ENCODE data around the gene SLC9A3.
"Not testable (repeated sequence)": the region's sequence is repeated elsewhere in the genome, so short reads cannot be mapped to it uniquely, and the experiment has no call there.

SLC9A3 gene

DNA sequence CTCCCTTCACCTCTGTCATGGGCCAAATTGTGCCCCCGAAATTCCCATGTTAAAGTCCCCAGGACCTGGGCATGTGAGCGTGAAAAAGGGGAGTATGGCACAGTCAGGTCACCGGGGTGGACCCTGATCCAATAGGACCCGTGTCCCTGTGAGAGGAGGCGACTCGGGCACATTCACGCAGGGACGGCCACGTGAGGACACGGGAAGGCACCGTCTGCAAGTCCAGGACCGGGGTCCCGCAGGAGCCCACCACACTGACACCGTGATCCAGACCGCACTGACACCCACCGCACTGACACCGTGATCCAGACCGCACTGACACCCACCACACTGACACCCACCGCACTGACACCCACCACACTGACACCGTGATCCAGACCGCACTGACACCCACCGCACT lies 37.7 kb downstream of the SLC9A3 start:
- DNase-seq: not testable (repeated sequence)

DNA sequence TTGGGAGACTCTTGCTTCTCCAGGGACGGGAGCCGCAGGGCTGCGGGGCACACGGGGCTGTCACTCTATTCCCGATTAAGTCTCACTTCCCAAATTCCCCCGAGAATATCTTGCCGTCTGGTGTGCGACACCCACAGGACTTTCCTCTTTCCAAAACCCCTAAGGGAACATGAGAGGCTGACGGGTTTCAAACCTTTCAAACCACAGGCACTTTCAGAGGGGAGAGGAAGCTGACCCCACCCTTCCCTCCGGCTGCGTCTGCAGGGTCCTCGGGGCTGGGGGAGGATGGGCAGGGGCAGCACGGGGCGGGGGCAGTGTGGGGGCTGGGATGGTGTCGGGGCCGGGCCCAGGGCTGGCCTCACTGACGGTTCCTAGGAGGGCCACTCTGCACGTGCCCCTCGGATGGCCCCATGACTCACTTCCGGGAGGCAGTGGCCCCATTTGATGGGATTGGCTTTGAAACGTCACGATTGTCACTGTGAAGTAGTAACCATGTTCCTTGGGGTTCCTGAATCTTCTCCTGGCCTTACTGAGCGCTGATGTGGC lies 38.2 kb downstream of the SLC9A3 start:
- DNase-seq: no peak

DNA sequence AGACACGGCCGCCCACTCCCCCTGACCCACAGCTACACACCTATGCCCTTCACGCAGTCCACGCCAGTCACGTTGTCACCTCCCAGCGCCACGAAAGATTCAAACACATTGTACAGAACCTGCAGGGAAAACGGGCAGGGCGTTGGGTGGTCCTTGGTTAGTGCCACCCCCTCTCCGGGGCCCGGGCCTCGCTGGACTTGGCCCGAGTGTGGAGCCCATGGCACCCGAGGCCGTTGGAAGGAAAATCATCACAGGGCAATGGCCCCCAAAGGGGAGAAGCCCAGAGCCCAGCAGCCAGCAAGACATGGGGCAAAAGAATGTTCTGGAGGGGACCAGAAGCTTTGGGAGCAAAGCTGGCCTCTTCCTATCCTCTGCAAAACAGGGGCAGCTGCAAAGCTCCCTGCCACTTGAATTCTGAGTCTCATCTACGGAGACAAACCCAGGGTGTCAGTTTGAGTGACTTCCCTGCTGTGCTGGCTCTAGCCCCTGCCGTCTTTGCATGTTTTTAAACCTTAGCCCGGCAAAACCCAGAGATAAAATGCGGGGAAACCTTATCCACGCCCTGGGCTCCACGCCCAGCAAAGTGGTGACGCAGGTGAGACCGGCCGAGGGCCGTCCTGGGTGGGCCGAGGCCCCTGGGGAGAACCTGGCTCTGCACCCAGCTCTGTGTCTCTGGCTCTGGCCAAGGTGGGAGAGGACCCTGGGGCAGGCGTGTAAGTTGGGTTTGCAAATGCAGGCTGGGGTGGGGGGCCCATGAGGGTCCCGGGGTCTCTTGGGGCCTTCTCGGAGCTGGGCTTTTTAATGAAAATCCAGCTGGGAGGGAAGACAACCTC lies 38.9 kb downstream of the SLC9A3 start:
- no peak for DNase-seq

DNA sequence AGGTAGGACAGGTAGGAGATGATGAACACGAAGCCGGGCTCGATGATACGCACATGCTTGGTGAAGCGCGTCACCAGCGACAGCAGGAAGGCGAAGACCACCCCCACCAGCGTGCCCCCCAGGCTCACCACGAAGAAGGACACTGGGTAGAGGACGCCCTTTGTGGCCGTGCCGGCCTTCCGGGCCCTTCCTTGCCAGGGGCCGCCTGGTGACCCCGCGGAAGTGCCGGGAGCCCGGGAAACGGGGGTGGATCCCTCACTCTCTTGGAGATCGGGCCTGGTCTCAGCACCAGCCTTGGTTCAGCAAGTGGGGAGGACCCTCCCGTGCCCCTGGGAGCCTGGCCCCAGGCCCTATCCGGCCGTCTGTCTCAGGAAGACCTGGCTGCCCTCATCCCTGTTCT lies 39.7 kb downstream of the SLC9A3 start:
- no peak for DNase-seq

DNA sequence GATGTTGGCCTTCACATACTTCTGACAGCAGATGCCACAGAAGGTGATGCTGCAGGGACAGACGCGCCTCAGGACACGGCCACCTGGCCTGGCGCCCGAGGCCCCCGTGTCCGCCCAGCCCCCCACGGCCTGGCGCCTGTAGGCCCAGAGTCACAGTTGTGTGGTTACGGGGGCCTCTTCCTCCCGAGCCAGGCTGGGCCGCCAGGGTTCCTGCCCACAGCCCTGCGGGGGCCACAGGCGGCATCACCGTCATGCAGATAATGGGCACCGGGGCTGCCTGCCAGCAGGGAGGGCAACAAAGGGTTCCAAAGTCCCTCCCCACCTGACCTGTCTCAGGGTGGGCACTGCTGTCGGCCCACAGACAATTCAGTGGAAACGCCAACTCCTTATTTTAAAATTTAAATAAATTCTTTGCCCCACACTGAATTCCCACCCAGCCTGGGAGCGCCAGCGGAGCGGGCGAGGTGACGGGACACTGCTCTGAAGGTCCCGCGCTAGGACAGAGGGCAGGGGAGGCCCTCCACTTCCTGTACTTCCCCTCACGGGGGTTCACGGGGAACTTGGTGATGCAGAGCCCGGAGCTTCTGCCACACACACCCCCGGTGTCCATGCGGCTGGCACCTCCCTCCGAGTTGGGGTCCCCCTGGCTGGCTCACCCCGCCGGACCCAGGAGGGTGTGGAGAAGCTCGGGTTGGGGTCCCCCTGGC lies 40.7 kb downstream of the SLC9A3 start:
- no peak for DNase-seq

DNA sequence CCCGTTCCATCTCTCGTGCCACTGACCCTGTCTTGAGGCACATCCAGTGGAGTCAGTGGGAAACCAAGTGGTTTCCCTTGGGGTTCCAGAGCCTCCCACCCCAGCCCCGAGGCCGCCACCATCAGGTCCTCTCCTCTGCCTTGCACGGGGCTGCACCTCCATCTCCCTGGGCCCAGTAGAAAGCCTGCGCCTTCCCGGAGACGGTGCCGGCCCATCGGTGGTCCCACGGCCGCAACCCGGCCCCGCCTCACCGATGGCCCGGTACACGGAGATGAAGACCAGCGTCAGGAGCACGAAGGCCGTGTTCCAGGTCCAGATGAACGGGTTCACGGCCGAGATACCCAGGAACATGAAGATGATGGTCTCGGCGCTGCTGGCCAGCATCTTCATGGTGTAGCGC lies 41.2 kb downstream of the SLC9A3 start:
- DNase-seq: no peak

DNA sequence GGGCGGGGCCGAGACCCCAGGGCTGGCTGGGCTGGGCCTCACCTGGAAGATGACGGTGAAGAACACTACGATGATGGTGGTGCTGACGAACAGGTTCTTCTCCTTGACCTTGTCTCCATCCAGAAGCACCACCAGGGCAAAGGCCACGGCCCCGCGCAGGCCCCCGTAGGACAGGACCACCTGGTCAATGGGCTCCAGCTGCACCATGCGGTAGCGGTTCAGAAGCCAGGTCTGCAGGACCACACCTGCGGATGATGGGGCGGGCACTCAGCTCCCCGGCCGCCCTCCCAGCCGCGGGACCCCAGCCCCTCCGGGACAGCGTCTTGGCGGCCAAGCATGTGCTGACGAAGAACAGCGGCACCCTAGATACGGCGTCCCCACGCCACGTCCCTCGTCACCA lies 41.7 kb downstream of the SLC9A3 start:
- no peak for DNase-seq

DNA sequence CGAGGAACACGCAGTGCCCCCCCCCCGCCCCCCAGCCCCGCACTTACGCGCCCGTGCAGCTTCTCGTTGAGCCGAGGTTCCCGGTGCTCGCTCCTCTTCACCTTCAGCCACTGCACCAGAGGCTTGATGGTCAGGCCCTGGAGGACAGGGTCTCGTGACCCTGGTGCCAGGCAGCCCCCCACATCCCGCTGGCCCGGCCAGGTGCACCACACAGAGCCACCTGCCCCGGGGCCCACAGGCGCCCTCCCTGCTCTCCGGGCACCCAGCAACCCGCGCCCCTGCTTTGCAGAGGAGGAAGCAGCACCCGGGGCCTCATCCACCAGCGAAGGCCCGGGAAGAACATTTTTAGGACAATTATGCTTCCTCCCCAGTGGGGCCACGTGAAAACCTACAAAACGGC lies 42.2 kb downstream of the SLC9A3 start:
- DNase-seq: no peak

DNA sequence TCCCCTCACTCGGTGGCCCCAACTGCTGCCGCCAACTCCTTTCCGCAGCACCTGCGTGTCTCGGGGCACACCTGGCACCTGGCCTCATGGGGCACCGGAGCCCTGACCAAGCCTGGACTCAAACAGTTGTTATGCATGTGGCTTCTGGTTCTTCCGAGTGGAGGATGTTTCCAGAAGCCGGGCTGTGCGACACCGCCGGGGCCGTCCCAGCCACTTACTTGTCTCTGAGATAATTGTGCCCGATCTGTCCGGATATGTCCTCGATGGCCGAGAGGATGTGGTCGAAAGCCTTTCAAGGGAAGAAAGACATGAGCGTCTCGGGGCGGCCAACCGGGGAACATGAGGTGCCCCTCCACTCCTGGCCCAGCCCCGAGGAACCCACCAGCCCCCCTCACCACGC lies 42.9 kb downstream of the SLC9A3 start:
- no peak for DNase-seq

DNA sequence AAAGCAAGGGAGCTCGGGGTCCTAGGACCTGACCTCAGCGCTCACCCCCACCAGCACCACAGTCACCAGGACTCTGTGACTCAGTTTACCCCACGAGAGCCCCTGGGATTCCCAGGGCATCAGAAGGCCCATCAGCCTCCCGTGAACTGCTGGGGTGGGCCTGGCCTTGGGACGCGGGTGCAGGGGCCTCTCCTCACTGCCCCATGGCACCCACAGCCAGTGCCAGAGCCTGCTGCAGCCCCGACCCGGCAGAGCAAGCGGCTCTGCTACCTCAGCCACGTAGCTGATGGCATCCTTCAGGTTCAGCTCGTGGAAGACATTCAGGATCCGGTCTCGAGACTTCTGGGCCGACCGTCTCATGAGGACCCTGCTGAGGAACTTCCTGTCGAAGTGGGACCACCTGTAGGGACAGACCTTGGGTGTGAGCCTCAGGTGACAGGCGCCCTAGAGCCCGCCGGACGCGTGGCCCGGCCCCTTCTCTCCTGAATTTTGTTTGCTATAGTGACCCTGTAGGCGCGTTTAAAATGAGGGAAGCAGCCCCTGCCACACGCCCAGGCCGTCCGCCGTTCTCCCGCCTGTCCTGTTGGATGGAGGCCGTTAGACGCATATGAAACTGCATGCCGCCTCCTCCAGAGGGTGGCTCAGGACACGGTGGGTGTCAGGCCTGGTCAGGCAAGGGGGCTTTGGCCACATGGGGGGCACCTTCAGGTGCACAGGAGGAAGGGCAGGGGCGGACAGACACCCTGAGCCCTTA lies 44.5 kb downstream of the SLC9A3 start:
- DNase-seq: no peak

DNA sequence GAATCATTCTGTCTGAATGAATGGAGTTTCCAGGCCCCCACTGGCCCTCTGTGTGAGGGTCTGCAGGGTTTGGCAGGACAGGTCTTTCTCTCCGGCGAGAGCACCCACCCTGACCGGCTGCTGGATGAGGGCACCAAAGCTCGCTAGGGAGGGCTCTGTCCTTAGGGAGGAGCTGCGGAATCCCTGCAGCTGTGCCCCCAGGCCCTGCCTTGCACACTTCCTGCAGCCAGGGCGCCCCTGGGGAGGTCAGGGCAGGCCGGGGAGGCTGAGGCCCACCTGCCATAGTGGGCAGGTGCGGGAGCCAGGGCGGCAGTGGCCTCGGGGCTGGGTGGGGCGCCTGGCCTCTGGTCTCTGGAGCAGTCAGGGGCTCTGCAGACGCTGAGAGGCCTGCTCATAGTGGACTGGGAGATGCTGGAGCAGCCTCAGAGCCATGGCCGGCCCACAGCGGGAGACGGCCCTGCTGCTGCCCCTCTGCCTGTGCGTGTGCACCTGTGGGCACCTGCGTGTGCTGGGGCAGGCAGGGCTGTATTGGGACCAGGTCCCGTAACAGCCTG lies 45.2 kb downstream of the SLC9A3 start:
- DNase-seq: no peak

DNA sequence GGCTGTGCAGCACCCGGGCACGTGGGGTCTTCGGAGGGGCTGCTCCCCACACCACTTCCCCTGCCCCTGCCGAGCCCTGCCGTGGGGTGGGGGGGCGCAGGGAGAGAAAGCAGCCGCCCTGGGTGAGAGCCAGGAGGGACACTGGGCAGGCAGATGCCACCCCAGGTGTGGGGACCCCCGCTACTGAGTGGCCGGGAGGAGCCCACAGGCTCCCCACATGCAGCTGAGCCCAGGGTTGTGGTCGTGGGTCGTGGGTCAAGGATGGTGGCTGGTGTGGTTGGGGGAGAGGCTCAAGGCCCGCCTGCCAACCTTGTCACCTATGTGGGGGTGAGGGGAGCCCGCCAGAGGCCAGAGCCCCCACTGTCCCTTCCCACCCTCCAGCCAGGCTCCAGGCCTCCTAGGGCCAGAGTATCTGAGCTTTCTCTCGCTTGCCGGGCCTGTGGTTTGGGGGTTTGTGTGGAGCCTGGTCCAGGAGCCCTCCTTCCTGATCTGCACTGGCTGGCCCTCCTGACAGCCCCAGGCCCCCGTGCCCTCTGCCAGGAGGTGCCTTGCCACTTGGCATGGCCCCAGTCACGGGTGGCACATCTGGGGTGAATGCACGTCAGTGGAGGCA lies 45.8 kb downstream of the SLC9A3 start:
- no peak for DNase-seq

DNA sequence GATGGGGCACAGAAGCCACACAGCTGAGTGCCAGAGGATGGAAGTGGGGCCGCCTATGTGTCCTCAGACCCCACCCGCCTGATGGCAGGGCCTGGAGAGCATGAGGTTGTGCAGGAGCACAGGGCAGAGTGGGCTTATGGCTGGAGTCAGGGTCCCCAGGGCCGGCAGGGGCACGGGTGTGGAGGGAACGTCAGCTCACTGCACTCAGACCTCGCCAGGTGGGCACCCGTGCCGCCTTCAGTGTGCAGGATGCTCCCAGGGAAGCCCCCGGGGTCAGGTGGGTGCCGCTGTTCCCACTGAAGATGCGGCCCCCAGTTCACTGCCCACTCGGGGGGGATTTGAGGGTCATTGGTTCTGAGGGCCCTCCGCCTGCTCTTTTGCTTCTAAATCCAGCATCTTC lies 46.4 kb downstream of the SLC9A3 start:
- DNase-seq: no peak

DNA sequence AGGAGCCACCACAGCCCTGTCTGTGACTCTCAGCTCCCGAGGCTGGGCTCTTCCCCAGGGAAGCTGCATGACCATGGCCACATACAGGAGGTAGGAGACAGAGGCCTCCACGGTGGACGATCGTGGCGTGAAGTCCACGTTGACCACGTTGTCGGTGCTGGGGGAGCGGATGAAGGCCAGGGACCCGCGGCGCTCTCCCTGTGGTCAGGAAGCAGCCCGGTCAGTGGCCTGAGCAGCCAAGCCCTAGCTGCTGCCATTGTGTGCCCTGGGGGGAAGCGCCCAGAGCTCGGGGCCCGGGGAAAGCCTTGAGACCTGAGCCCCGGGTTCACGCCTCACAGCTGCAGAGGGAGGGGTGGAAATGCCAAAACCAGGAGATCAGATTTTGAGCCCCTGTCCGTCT lies 47.0 kb downstream of the SLC9A3 start:
- DNase-seq: no peak

DNA sequence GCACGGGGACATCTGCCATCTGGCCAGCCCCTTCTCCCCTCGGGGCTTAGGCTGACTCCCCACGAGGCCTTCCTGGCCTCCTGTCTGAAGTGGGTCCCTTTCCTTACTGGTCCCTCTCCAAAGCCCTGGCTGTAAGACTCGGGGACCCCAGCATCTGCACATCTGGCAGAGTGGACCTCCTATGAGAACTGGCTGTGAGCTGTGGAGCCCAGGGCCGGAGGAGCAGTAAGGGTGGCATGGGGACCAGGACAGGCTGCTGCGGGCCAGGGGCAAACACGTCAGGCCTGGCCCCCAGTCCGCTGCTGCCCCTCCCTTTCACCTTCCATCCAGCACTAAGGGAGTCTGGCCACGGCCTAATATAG lies 47.5 kb downstream of the SLC9A3 start:
- DNase-seq: no peak

DNA sequence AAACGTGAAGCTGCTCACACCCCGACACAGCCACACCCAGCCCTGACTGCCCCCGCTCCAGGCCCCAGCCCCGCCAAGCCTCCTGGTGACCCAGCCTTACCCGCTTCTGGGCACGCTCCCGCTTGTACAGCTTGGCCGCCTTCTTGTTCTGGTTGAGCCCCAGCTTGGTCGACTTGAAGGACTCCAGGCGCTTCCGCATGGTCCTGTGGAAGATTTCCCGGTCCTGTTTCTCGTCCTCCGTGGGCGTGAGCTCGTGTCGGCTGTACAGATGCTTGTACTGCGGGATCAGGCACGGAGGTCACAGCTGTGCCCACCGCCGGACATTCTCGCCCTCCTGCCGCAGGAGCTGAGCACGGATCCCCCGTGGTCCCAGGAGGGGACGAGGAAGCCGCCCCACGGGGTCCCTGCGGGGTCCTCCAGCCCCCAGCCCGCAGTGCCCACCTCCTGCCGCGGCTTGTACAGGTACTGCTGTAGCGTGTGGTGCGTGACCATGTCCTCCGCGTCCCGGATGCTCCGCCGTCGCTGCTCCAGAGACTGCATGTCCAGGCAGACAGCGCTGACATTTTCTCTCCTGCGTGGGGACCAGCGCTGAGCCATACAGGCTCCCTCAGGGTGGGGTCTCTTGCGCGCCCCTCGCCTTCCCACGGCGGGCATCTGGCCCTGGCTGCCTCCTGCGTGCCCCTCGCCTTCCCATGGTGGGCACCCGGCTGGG lies 48.0 kb downstream of the SLC9A3 start:
- DNase-seq: no peak

DNA sequence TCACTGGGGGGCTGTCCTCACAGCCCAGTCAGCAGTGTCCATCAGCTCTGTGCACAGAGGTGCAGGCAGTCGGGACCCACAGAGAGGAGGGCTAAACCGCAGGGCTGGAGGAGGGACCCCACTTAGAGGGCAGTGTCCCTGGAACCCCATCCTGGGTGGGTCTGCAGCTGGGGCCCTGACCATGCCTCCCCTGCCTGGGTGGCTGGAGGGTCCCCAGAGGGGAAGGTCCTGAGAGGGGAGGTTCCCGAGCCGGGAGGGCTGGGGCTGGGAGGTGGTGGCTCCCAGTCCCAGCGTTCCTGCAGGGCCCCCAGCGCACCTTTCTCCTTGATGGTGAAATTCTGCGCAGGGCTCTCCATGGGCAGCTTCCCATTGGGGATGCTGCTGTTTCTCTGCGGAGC lies 48.5 kb downstream of the SLC9A3 start:
- DNase-seq: no peak

DNA sequence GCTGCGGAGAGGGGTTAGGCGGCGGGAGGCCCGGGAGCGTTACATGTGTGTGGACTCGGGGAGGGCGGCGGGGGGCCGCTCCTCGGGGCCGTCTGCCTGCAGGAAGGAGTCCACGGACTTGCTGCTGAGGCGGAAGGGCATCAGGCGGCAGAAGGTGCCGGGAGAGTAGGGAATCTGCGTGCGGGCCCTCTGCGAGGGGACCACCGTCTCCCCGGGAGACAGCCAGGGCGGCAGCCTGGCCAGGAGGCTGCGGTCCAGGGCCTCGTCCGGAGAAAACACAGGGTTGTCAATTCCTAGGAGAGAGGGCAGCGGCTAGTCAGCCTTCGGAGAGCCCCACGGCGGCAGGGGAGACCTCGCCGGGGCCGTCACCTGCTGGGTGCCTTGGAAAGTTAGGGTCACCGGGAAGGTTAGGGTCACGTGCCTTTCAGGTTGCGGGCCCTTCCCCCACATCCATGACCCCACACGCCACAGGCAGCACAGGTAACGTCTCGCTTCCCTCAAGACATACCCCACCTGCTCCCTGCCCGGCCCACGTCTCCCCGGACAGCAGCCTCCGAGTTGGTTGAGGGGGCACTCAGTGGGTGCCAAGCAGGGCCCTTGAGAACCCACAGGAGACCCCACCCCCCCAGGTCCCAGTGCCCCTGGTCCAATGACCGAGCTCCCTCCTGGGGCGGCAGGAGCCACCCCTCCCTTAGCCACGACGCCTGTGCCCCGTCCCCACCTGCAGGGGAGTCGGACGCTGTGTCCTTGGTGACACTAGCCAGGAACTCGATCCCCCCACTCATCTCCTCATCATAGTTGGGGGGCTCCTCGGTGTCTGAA lies 49.2 kb downstream of the SLC9A3 start:
- no peak for DNase-seq

DNA sequence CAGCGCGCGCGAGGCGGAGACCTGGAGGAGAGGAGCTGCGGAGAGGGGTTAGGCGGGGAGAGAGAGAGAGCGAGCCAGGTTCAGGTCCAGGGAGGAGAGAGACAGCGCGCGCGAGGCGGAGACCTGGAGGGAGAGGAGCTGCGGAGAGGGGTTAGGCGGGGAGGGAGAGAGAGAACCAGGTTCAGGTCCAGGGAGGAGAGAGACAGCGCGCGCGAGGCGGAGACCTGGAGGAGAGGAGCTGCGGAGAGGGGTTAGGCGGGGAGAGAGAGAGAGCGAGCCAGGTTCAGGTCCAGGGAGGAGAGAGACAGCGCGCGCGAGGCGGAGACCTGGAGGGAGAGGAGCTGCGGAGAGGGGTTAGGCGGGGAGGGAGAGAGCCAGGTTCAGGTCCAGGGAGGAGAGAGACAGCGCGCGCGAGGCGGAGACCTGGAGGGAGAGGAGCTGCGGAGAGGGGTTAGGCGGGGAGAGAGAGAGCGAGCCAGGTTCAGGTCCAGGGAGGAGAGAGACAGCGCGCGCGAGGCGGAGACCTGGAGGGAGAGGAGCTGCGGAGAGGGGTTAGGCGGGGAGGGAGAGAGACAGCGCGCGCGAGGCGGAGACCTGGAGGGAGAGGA lies 49.9 kb downstream of the SLC9A3 start:
- DNase-seq: not testable (repeated sequence)

DNA sequence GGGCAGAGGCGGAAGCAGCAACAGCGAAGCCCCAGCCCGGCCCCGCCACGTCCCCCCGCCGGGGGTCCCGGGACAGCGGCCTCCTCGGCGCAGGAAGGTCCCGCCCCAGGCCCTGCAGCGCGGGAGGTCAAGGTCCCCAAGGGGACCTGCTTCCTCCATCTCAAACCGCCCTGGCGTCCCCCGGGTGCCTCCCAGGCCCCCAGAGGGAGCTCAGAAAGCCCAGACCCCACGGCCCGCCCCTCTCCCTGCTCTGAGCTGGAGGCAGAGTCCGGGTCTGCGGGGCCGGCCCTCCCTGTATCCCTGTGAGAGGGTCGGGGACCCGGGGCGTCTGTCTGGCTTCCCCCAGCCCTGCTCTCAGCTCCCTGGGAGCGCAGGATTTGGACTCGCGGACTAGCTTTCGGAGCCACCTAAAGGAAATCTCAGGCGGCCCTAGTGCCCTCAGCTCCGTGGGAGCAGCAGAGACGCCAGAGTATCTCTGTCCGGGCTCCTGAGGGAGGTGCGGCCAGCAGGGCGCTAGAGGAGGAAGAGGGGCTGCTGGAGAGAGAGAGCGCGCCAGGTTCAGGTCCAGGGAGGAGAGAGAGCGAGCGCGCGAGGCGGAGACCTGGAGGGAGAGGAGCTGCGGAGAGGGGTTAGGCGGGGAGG lies 50.6 kb downstream of the SLC9A3 start:
- no peak for DNase-seq

Data from GDM1 (cell line).